Hematopoietic multipotent progenitor cell treated with erythropoietin and hydrocortisone succinate and interleukin-3 and kit ligand, for 4 days (in vitro differentiated cells): ENCODE measurements around the gene GOLGA8H.
"Not testable (repeated sequence)": the region's sequence is repeated elsewhere in the genome, so short reads cannot be mapped to it uniquely, and the experiment has no call there.

Experiments
- DNase-seq: peaks from one replicate; pipeline ENCODE4 v3.0.0-alpha.2; 2015

Gene GOLGA8H

GRCh38 chr15:30603796-30604195 is at the start of gene GOLGA8H:
Gene GOLGA8H (plus strand): TSS chr15:30604028. CDS start chr15:30604126, 98 bp downstream.
- not testable (repeated sequence) for DNase-seq

GRCh38 chr15:30566949-30567348 is 36.9 kb upstream of the GOLGA8H start:
- DNase-seq: not testable (repeated sequence)

GRCh38 chr15:30573012-30573491 is 30.8 kb upstream of the GOLGA8H start:
- DNase-seq: not testable (repeated sequence)

- DNase-seq: not testable (repeated sequence)
Observed at GRCh38 chr15:30579394-30579970, 24.3 kb upstream of the GOLGA8H start.

- not testable (repeated sequence) for DNase-seq
Observed at GRCh38 chr15:30580716-30581115, 23.1 kb upstream of the GOLGA8H start.

- not testable (repeated sequence) for DNase-seq
Observed at GRCh38 chr15:30598953-30599352, 4.9 kb upstream of the GOLGA8H start.

GRCh38 chr15:30612271-30612670 is 8.4 kb downstream of the GOLGA8H start:
- not testable (repeated sequence) for DNase-seq

- peak; percentile 36 for DNase-seq
Observed at GRCh38 chr15:30621342-30621741, 17.5 kb downstream of the GOLGA8H start.

GRCh38 chr15:30625436-30626193 is 21.8 kb downstream of the GOLGA8H start, which contains the start of gene ARHGAP11B:
Gene ARHGAP11B (plus strand): TSS chr15:30626128.
- DNase-seq: peak; percentile 99

GRCh38 chr15:30626194-30626565 is 22.4 kb downstream of the GOLGA8H start:
- DNase-seq: peak; percentile 30

GRCh38 chr15:30626632-30627031 is 22.8 kb downstream of the GOLGA8H start:
- DNase-seq: not testable (repeated sequence)

- peak; percentile 47 for DNase-seq
Observed at GRCh38 chr15:30650012-30650929, 46.4 kb downstream of the GOLGA8H start.

GRCh38 chr15:30661154-30661553 is 57.3 kb downstream of the GOLGA8H start:
- DNase-seq: peak; percentile 23
